HuH-7 (cell line): ENCODE results near the gene LRCH1.
"Not testable (repeated sequence)": the region's sequence is repeated elsewhere in the genome, so short reads cannot be mapped to it uniquely, and the experiment has no call there.

Experiments
- DNase-seq: peaks from one replicate; pipeline ENCODE4 v3.0.0; 2011; ENCODE audit warnings: low spot score

Gene LRCH1

GRCh38 chr13:46753137-46753536, 200.2 kb downstream of the LRCH1 start:
- DNase-seq: no peak

DNA sequence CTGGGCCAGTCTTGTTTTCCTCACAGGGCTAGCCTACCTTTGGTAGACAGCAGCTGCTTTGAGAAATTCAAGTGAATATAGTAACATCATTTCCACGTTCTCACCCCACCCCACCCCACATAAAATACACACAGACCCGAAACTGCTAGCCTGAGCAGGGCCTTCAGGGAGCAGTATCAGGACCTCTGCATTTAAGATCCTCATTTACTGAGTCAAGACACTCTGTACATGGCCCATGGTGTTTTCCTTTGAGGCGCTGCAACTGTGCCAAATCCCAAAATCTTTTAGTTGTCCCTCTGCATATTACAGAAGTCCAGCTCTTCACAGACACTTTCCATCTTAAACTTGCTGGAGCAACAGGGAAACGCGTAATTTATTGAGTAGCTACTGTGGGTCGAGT, 200.9 kb downstream of the LRCH1 start:
- DNase-seq: no peak

GRCh38 chr13:46754812-46755211, 201.8 kb downstream of the LRCH1 start:
- DNase-seq: no peak

DNA sequence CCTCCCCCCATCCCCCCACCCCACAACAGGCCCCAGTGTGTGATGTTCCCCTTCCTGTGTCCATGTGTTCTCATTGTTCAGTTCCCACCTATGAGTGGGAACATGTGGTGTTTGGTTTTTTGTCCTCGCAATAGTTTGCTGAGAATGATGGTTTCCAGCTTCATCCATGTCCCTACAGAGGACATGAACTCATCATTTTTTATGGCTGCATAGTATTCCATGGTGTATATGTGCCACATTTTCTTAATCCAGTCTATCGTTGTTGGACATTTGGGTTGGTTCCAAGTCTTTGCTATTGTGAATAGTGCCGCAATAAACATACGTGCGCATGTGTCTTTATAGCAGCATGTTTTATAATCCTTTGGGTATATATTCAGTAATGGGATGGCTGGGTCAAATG, 202.5 kb downstream of the LRCH1 start:
- not testable (repeated sequence) for DNase-seq

DNA sequence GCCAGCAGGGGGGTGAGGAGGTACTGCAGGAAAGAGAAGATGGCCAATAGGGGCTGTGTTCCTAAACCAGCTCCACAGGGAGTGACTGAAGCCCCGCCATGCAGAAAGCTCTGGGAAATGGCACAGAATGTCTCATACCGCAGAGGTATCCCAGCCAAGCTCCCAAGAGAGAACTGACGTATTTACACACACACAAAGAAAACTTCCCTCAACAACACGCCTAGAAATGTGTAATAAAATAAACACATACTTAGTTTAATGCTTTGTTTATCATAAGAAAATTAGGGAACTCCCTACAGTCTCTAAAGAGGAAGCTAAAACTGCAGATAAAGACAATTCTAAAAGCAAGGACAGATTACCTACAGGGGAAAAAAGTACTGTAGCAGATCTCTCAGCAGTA, 204.0 kb downstream of the LRCH1 start:
- no peak for DNase-seq

DNA sequence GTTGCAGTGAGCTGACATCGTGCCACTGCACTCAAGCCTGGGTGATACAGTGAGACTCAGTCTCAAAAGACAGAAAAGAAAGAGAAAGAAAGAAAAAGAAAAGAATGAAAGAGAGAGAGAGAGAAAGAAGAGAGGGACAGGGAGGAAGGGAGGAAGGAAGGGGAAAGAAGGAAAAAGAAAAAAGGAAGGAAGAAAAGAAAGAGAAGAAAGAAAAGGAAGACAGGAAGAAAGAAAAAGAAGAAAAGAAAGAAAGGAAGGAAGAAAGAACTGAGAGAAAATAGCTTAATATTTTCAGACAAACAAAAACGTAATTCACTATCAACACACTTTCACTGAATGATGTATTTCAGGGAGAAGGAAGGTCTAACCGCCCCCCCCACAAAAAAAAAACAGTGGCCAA, 204.7 kb downstream of the LRCH1 start:
- DNase-seq: no peak

DNA sequence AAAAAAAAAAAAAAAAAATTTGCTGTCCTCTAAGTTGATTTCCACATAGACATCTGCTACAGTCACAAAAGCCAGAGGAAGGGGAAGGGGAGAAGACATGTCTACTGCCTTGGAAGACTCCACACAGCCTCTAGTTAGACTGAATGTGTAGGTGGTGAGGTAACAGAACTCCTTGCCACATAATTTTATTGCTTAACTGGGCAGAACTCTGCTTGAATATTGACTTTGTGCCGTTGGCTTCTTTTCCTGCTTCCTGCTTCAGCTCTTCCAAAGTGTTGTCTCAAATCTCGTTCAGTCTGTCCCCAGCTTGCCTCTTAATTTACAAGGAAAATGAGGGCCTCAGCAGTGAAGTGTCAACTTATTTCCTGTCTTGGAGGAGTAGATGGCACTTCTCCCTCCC, 206.9 kb downstream of the LRCH1 start:
- DNase-seq: no peak

DNA sequence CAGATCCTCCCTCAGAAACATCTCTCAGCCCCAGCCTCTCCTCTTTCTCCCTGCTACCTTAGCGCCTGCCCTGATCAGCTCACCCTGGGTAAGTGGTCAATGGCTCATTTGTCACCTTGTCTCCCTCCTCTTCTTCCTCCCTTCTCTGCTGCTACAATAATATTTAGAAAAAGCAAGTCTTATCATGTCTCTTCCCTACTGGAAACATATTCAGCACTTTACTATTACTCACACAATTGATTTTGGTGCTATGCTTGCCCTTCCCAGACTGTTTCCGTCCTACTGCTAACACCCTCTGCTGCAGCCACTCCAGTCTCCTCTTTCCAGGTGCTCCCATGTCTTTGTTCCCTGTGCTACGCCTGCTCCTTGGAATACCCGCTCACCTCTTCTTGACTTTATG, 208.2 kb downstream of the LRCH1 start:
- no peak for DNase-seq

DNA sequence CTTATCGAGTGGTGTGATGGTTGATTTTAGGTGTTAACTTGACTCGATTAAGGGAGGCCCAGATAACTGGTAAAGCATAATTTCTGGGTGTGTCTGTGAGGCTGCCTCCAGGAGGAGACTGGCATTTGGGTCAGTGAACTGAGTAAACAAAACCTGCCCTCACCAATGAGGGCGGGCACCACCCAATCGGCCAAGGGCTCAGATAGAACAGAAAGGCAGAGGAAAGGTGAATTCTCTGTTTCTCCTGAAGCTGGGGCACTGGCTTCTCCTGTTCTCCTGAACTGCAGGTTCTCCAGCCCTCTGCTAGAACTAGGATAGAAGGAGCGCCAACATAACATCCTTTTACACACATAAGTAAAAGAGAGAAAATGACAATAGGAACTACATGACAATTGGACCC, 208.9 kb downstream of the LRCH1 start:
- no peak for DNase-seq

DNA sequence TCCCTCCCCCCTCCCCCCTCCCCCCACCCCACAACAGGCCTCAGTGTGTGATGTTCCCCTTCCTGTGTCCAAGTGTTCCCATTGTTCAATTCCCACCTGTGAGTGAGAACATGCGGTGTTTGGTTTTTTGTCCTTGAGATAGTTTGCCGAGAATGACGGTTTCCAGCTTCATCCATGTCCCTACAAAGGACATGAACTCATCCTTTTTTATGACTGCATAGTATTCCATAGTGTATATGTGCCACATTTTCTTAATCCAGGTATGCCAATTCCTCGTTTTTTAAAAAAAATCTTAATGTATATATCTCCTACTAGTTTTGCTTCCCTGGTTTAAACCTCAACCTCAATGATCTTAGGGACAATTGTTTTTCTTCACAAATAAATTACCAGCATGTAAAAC, 217.0 kb downstream of the LRCH1 start:
- DNase-seq: not testable (repeated sequence)

DNA sequence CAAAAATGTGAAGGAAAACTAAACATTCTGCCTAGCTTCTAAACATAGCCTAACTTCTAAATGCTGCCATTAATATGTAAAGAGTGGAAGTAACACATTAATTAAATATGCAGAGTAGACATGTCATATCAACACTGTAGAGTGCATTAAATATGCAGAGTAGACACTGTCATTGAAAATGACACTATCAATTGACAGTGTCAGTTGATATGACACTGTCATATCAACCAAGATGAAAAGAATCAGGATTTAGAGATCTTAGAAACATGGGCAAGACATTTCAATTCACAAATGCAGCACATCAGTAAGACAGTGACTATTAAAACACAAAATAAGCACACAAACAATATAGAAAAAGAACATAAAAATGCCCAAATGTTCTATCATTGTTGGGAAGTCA, 218.7 kb downstream of the LRCH1 start:
- no peak for DNase-seq

GRCh38 chr13:46773541-46773940, 220.6 kb downstream of the LRCH1 start:
- no peak for DNase-seq

GRCh38 chr13:46775385-46776107, 222.6 kb downstream of the LRCH1 start:
- DNase-seq: no peak

- no peak for DNase-seq
These were observed 225.1 kb downstream of the LRCH1 start for GRCh38 chr13:46778095-46778494.

- no peak for DNase-seq
These were observed 225.9 kb downstream of the LRCH1 start for GRCh38 chr13:46778890-46779289.

DNA sequence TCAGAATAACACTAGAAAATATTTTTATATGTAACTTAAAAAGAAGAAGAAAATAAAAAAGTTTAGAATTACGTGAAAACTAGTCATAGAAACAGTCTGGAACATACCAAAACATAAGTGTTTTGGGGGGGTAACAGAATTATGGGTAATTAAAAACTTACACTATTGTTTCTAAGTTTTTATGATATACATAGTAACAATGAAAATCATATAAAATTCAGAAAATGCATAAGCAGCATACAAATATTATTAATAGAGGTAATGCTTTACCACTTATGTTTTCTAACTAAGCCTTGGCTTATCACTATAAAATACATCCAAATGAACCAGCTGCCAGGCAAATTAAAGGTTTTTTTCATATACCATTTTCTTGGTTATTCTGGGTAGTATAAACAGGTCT, 229.1 kb downstream of the LRCH1 start:
- no peak for DNase-seq

GRCh38 chr13:46782691-46783090, 229.7 kb downstream of the LRCH1 start:
- no peak for DNase-seq

- DNase-seq: no peak
These were observed 230.5 kb downstream of the LRCH1 start for GRCh38 chr13:46783504-46783903.

DNA sequence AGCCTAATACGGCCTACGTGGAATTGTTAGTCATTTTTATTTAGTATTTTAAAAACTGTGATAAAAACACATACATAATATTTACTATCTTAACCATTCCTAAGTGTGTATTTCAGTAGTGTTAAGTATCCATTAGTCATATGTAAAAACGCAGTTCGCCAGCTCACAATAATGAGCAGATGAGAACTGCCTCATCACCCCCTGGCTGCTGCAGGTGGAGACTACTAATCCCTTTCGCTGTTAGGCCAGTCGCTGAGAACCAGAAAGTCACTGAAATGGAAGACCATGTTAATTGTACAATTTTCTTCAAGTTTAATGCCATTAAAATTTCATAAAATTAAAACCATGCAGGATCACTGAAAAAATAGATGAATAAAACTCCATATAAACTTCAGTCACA, 242.4 kb downstream of the LRCH1 start:
- DNase-seq: no peak

DNA sequence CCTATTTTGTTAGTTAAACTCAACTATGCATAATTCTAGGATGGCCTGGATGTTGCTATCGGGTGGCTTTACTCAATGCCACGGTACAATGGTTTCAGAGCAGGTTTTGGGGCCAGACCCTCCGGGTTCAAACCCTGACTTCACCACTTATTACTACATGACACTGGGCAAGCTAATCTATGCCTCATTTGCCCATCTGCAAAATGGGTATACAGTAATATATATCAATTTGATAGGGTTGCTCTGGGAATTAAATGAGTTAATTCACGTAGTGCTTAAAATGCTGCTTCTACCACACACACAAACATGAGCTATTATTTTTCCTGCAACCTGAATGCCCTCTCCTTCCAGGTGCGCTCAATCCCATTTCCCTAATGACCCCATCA, 243.2 kb downstream of the LRCH1 start:
- no peak for DNase-seq

DNA sequence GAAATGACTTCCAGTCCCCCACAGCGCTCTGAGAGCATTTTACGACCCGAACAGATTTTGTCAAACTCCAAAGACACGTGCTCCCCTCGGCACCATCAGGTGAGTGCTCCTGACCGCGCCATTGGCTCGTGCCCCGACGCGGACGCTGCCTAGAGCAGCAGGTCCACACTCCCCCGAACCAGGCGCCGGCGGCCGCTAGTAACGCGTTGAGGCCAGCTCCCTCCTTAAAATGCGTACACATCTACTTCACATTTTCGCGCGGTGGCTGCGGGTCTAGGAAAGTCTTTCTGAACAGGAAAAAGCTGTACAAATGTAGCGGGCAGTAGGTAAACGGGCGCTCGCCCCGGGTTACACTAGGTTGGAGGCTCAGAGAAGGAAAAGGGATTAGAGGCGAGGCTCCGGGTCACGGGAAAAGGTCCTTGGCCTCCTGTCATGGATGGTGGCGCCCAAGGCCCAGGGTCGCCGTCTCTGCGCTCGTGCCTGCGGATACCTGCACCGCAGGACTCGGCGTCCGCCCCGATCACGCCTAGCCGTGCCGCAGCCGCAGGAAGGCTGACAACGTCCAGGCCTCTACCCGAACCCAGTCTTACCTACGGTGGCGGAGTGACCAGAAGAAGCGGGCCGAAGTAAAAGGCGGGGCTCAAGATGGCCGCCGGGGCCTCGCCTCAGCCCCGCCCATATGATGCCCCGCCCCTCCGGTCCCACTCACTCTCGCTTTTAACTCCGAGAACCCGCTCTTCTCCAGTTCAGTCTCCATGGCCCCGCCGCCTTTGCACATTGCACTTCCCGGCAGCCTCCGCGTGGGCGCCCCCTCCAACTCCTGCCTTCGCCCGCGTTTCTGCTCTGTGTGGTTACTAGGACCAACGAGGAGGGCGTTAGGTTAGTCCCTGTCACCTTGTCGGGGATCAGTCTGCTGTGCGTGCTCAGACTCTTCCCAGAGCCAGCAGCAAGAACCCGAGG, 243.8 kb downstream of the LRCH1 start, which contains the start of gene ESD:
Gene ESD (minus strand): TSS at position 647 of the 960 bp plus-strand sequence. CDS start 5,748 bp downstream, outside the sequence.
- DNase-seq: peak; percentile 71

- DNase-seq: no peak
These were observed 244.7 kb downstream of the LRCH1 start for GRCh38 chr13:46797501-46798237.

DNA sequence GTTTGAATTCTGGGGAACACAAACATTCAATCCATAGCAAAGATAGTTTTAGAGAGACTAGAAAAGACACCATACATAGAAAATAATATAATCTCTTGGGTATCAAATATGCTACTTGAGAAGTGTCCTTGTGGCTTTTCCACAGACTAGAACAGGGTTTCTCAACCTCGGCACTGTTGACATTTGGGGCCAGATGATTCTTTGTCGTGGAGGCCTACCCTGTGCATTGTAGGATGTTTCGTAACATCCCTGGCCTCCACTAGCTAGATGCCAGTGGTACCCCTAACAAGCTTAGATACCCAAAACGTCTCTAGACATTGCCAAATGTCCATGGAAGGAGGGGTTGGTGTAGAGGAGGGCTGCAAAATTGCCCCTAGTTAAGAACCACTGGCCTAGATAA, 246.2 kb downstream of the LRCH1 start:
- no peak for DNase-seq
